ENCODE measurements around the gene CITED2. TPM values are rescaled to one million over a fixed set of nuclear protein-coding genes. Genes with fewer than 3 reads are reported as not detected.

Gene CITED2
- total and polyA plus RNA-seq, 2 experiments from 2014 or later, result 644 to 1,192 TPM

DNA sequence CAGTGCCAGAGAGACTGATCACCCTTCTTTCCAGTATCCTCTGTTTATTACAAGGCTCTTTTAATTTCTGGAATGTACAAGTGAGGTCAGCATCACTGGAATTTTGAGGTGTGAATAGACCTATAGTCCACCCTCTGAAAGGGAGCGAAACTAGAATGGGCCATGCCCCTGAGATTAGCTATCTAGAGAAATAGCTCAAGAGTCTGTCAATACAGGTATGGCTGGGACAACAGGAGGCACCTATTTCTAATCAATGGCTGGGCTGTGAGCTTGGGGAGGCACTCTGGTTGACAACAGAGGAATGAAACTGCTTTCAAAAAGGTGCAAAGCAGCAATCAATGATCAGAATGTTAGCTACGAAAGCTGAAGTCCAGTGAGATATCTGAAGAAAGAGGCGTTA is 17.3 kb upstream of the CITED2 start:
- H3K9me3 ChIP-seq (ENCODE audit: low read depth), result no peaks in the 10 kb centered on the region
- TF ChIP-seq EZH2 (IDR thresholded peaks at IDR 0.05; ENCODE audit: insufficient read depth, poor library complexity, severe bottlenecking), result no peak
- no peak for TF ChIP-seq EZH2phosphoT487 (IDR thresholded peaks at IDR 0.05; ENCODE audit: insufficient read depth, low read depth)
- H3K9ac ChIP-seq, result no peak overlapping the region
- H3K4me1 ChIP-seq (ENCODE audit: insufficient read depth), result peaks cover 20% of the 10 kb centered on the region
- H2AFZ ChIP-seq, result no peak overlapping the region
- no peak overlapping the region for H3K27ac ChIP-seq
- in situ Hi-C loops (cut with MboI), result loop anchor here (25.0 kb wide), 1 partner anchor 371 kb away; no protein-coding TSS in a partner anchor
- DNase-seq, result no peak
- WGBS, 2 experiments (ENCODE audit: low coverage in 1 of 2, low lambda C conversion rate in 2 of 2, missing lambda C conversion rate in 2 of 2), result 93 to 97% methylated on average over 3 of the region's 3 CpGs
- H3F3A ChIP-seq (ENCODE audit: insufficient read depth), result peaks cover 5% of the 10 kb centered on the region; the same call in 1 of the 2 replicates
- H3K79me2 ChIP-seq (ENCODE audit: insufficient read depth), result no peaks in the 10 kb centered on the region
- no peaks in the 10 kb centered on the region for H3K36me3 ChIP-seq (ENCODE audit: low read depth)
- H3K4me2 ChIP-seq (ENCODE audit: unreplicated experiment), result no peak overlapping the region
- H3K9me2 ChIP-seq (ENCODE audit: insufficient read depth), result no peaks in the 10 kb centered on the region
- no peaks in the 10 kb centered on the region for H4K20me1 ChIP-seq (ENCODE audit: insufficient read depth)
- no peak overlapping the region for H3K4me3 ChIP-seq
- H3K27me3 ChIP-seq (replicated peaks; ENCODE audit: insufficient read depth), result no peaks in the 10 kb centered on the region

DNA sequence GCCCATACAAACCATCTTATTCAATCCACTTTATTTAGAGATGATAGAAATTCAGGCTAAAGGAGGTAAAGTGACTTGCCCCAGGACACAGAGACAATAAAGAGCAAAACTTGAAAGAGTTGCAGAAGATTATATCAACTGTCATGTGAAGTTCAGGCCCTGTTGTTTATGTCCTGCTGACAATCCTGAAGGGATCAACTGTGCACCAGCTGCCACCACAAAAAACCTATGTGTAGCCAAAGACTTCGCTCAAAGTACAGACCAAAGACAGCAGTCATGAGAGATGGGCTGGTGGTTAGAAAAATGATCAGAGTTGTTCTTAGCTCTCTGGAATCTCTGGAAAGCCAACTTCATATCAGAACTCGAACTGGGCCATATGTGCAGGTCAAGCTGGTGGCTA is 16.0 kb upstream of the CITED2 start:
- Histone ChIP-seq H4K20me1 (ENCODE audit: insufficient read depth) (no peaks in the 10 kb centered on the region), H3K4me2 (ENCODE audit: unreplicated experiment) (no peak overlapping the region), H3K27me3 (replicated peaks; ENCODE audit: insufficient read depth) (no peaks in the 10 kb centered on the region), H3K36me3 (ENCODE audit: low read depth) (no peaks in the 10 kb centered on the region), H3K9me2 (ENCODE audit: insufficient read depth) (no peaks in the 10 kb centered on the region), H3K79me2 (ENCODE audit: insufficient read depth) (no peaks in the 10 kb centered on the region), H3K27ac (no peak overlapping the region), H3K4me1 (ENCODE audit: insufficient read depth) (peaks cover 20% of the 10 kb centered on the region), H3K4me3 (no peak overlapping the region), H2AFZ (no peak overlapping the region), H3F3A (ENCODE audit: insufficient read depth) (peaks cover 5% of the 10 kb centered on the region; the same call in 1 of the 2 replicates), H3K9ac (no peak overlapping the region), H3K9me3 (ENCODE audit: low read depth) (no peaks in the 10 kb centered on the region)
- WGBS, 2 experiments (ENCODE audit: low coverage in 1 of 2, low lambda C conversion rate in 2 of 2, missing lambda C conversion rate in 2 of 2), result 65 to 76% methylated on average over 2 of the region's 2 CpGs
- TF ChIP-seq EZH2 (IDR thresholded peaks at IDR 0.05; ENCODE audit: insufficient read depth, poor library complexity, severe bottlenecking) (no peak), EZH2phosphoT487 (IDR thresholded peaks at IDR 0.05; ENCODE audit: insufficient read depth, low read depth) (no peak)
- in situ Hi-C loops (cut with MboI), result loop anchor here (25.0 kb wide), 1 partner anchor 372 kb away; no protein-coding TSS in a partner anchor
- no peak for DNase-seq

DNA sequence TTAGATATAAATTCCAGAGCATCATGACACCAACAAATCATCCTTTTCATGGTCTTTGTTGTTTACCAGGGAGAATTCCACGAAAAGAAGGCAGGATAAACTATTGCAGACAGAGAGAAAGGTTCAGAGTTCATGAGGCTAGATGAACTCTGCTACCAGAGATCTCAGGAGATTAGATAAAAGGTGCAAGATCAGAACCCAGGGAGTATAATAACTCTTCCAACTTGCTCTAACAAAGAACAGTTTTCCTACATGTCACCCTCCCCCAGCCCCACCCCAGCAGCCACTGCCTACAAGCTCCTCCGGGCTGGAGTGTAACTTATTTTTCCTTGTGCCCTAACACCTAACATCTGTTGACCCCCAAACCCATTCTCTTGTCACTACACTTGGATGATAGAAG is 13.9 kb upstream of the CITED2 start:
- Histone ChIP-seq H3K4me1 (ENCODE audit: insufficient read depth) (peaks cover 34% of the 10 kb centered on the region), H3K4me2 (ENCODE audit: unreplicated experiment) (no peak overlapping the region), H3K36me3 (ENCODE audit: low read depth) (no peaks in the 10 kb centered on the region), H3F3A (ENCODE audit: insufficient read depth) (peaks cover 5% of the 10 kb centered on the region; the same call in 1 of the 2 replicates), H3K9me2 (ENCODE audit: insufficient read depth) (no peaks in the 10 kb centered on the region), H3K4me3 (no peak overlapping the region), H3K27ac (no peak overlapping the region), H2AFZ (no peak overlapping the region), H3K9ac (no peak overlapping the region), H4K20me1 (ENCODE audit: insufficient read depth) (no peaks in the 10 kb centered on the region), H3K79me2 (ENCODE audit: insufficient read depth) (no peaks in the 10 kb centered on the region), H3K9me3 (ENCODE audit: low read depth) (no peaks in the 10 kb centered on the region), H3K27me3 (replicated peaks; ENCODE audit: insufficient read depth) (no peaks in the 10 kb centered on the region)
- DNase-seq, result no peak
- in situ Hi-C loops (cut with MboI), result loop anchor here (25.0 kb wide), 1 partner anchor 374 kb away; no protein-coding TSS in a partner anchor
- 80 to 91% methylated on average over 2 of the region's 2 CpGs for WGBS, 2 experiments (ENCODE audit: low coverage in 1 of 2, low lambda C conversion rate in 2 of 2, missing lambda C conversion rate in 2 of 2)
- no peak for TF ChIP-seq EZH2 (IDR thresholded peaks at IDR 0.05; ENCODE audit: insufficient read depth, poor library complexity, severe bottlenecking)
- TF ChIP-seq EZH2phosphoT487 (IDR thresholded peaks at IDR 0.05; ENCODE audit: insufficient read depth, low read depth), result no peak

DNA sequence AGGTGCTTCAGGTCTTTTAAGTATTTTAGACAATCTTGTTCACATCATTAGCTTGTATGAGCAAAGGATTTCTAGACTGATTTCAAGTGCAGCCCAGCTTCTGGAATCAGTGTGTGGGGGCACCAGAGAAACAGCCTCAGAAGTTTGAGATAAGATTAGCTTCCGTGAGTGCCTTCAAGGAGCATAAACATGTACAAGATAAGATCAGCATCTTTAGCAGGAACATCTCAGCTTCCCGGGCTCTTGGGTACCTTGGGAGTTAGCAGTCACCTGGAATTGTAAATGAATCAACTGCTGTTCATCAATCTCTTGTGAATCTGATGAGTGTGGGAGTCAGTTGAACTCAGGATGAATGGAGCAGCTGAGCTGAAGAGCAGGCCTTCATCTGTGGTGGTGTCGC is 12.0 kb upstream of the CITED2 start:
- Histone ChIP-seq H3K4me1 (ENCODE audit: insufficient read depth) (peaks cover 33% of the 10 kb centered on the region), H3K9ac (no peak overlapping the region), H3K27me3 (replicated peaks; ENCODE audit: insufficient read depth) (no peaks in the 10 kb centered on the region), H4K20me1 (ENCODE audit: insufficient read depth) (no peaks in the 10 kb centered on the region), H3K9me3 (ENCODE audit: low read depth) (no peaks in the 10 kb centered on the region), H3K4me3 (no peak overlapping the region), H3K9me2 (ENCODE audit: insufficient read depth) (no peaks in the 10 kb centered on the region), H3K36me3 (ENCODE audit: low read depth) (no peaks in the 10 kb centered on the region), H3K27ac (no peak overlapping the region), H3F3A (ENCODE audit: insufficient read depth) (no peaks in the 10 kb centered on the region), H3K4me2 (ENCODE audit: unreplicated experiment) (no peak overlapping the region), H3K79me2 (ENCODE audit: insufficient read depth) (no peaks in the 10 kb centered on the region), H2AFZ (no peak overlapping the region)
- DNase-seq, result no peak
- in situ Hi-C loops (cut with MboI), result loop anchor here (25.0 kb wide), 1 partner anchor 376 kb away; no protein-coding TSS in a partner anchor
- 75 to 86% methylated on average over 3 of the region's 3 CpGs for WGBS, 2 experiments (ENCODE audit: low coverage in 1 of 2, low lambda C conversion rate in 2 of 2, missing lambda C conversion rate in 2 of 2)
- TF ChIP-seq EZH2phosphoT487 (IDR thresholded peaks at IDR 0.05; ENCODE audit: insufficient read depth, low read depth), result no peak
- no peak for TF ChIP-seq EZH2 (IDR thresholded peaks at IDR 0.05; ENCODE audit: insufficient read depth, poor library complexity, severe bottlenecking)
